RWPE1 (cell line): Measurements from ENCODE around the gene FYTTD1.

Source experiments
- CTCF ChIA-PET: fragments of 350-600 bp; sonication (Branson Sonifier 250); formaldehyde crosslinking; extraction: SDS; loops from one replicate; lab custom pipeline; 2021; lab: Yijun Ruan, JAX
- POLR2A ChIA-PET: fragments of 400-600 bp; formaldehyde crosslinking; extraction: SDS; loops from one replicate; lab custom pipeline; 2020; ENCODE audit warnings: antibody characterized with exemption; ENCODE audit not compliant: low non-redundant PET; lab: Yijun Ruan, JAX
- DNase-seq: peaks from one replicate; pipeline ENCODE4 v3.0.0; 2012; ENCODE audit warnings: low spot score
- H3K27ac ChIP-seq: fragments of 450-650 bp; 2 replicates; pipeline ENCODE4 v1.5.1; 2017
- CTCF ChIP-seq: fragments of 450-650 bp; conservative IDR thresholded peaks from 2 replicates; pipeline ENCODE4 v1.5.1; 2017; ENCODE audit warnings: low read depth, mild to moderate bottlenecking

The FYTTD1 gene

GRCh38 chr3:197787412-197787811, 37.7 kb downstream of the FYTTD1 start:
- POLR2A ChIA-PET = no interaction called here

GRCh38 chr3:197789309-197789708, 39.6 kb downstream of the FYTTD1 start:
- ChIA-PET POLR2A (interaction anchor here (0.6 kb wide), 1 partner anchor 41 kb away, joined by 3 read pairs; no protein-coding TSS in a partner anchor), CTCF (interaction anchor here (0.7 kb wide), 2 partner anchors 19 to 27 kb away, joined by 4 read pairs; no protein-coding TSS in a partner anchor)
- DNase-seq = no peak
- TF ChIP-seq CTCF = no peak
- H3K27ac ChIP-seq = no peak overlapping the region

More at GRCh38 chr3:197787412-197787811, 37.7 kb downstream of the FYTTD1 start:
- no peak overlapping the region for H3K27ac ChIP-seq
- CTCF ChIA-PET = no interaction called here
- DNase-seq = no peak
- TF ChIP-seq CTCF = no peak

- no peak overlapping the region for H3K27ac ChIP-seq
- POLR2A ChIA-PET = no interaction called here
- no peak for DNase-seq
- TF ChIP-seq CTCF = no peak
- CTCF ChIA-PET = no interaction called here
These were observed 40.4 kb downstream of the FYTTD1 start for GRCh38 chr3:197790033-197790432.

- POLR2A ChIA-PET = interaction anchor here (0.7 kb wide), 2 partner anchors 19 to 120 kb away, joined by 3 read pairs; no protein-coding TSS in a partner anchor
- peak; percentile 93 for DNase-seq
- CTCF ChIA-PET = interaction anchor here (0.6 kb wide), 2 partner anchors 16 to 277 kb away, joined by 4 to 5 read pairs; no protein-coding TSS in a partner anchor
- peak within 1 kb of the TSS; percentile 90 for H3K27ac ChIP-seq
- TF ChIP-seq CTCF = no peak
These were observed 41.6 kb downstream of the FYTTD1 start, which contains the start of gene LRCH3 for GRCh38 chr3:197791113-197791891. LRCH3 (plus strand) TSS chr3:197791254; CDS start chr3:197791279, 25 bp downstream.

- ChIA-PET POLR2A (interaction anchor here (0.7 kb wide), 1 partner anchor 121 kb away, joined by 3 read pairs; no protein-coding TSS in a partner anchor), CTCF (interaction anchor here (0.6 to 0.7 kb wide), 2 partner anchors 17 to 71 kb away, joined by 4 to 5 read pairs; no protein-coding TSS in a partner anchor)
- DNase-seq = peak; percentile 50
- no peak for TF ChIP-seq CTCF
- peak overlapping the region; percentile 90 for H3K27ac ChIP-seq
These were observed 42.4 kb downstream of the FYTTD1 start for GRCh38 chr3:197791892-197792647.

GRCh38 chr3:197793247-197793646, 43.6 kb downstream of the FYTTD1 start:
- peak; percentile 78 for DNase-seq
- CTCF ChIA-PET = interaction anchor here (0.7 kb wide), 2 partner anchors 8 to 16 kb away, joined by 3 read pairs; no protein-coding TSS in a partner anchor
- POLR2A ChIA-PET = no interaction called here
- peak overlapping the region; percentile 90 for H3K27ac ChIP-seq
- no peak for TF ChIP-seq CTCF
